AG04449 (cell line): ENCODE results near the gene UQCRC1.

ENCODE experiments used
- CTCF ChIA-PET: fragments of 350-600 bp; formaldehyde crosslinking; extraction: SDS; loops from one replicate; lab custom pipeline; 2021; ENCODE audit warnings: antibody characterized with exemption; lab: Yijun Ruan, JAX
- POLR2A ChIA-PET: fragments of 400-600, 350-600 bp; formaldehyde crosslinking; extraction: SDS; loops from one replicate; lab custom pipeline; 2020; ENCODE audit warnings: antibody characterized with exemption, inconsistent platforms; lab: Yijun Ruan, JAX
- DNase-seq: peaks from one replicate; pipeline ENCODE4 v3.0.0-alpha.2; 2010; ENCODE audit warnings: low read depth, low spot score
- H3K4me3 ChIP-seq: 2 replicates; pipeline ENCODE4 v1.5.1; 2011; ENCODE audit warnings: low read depth, mild to moderate bottlenecking, control low read depth, low read length
- TF ChIP-seq, protein P1 (sequence below): IDR thresholded peaks from one replicate; pipeline ENCODE4 v1.5.1; 2011; ENCODE audit warnings: mild to moderate bottlenecking, moderate library complexity, low read length, control low read depth, inconsistent platforms; ENCODE audit not compliant: insufficient read depth; ENCODE audit errors: missing control alignments

UQCRC1 gene

DNA sequence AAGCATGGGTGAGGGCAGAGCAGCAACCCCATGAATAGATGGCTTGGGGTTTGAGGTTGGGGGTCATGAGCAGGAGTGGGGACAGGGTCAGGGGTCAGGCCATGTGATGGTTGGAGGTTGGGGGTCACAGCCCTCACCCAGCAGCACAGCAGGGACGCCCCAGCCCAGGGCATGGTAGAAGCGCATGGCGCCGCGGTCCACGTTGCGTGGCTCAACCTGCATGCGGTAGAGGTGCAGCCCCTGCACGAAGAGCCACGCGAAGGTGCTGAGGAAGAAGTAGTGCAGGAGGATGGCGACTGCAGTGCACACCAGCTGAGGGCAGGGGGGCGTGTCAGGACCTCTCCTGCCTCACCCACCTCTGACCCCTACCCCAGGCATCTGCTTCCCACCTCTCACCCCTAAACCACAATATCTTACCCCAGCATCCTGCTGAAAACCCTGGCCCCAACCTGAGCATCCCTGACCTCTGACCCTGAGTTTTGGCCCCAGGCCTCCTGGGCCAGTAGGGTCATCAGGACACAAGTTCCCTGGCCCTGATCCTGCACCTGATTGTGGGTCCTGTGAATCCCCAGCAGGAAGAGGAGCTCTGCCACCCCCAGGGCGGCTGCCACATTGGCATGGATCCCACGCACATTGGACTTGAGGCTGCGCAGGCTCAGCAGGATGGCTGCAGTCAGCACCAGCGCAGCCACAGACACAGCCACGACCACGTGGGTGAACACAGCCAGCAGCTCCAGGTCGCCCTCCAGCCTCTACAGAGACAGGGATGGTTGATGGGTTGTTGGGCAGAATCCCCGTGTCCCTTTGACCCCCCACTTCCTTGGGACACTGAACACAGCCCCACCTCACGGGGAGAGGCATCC lies 35.7 kb upstream of the UQCRC1 start:
- no peak overlapping the region for H3K4me3 ChIP-seq
- POLR2A ChIA-PET: no interaction called here
- TF ChIP-seq, protein P1, sequence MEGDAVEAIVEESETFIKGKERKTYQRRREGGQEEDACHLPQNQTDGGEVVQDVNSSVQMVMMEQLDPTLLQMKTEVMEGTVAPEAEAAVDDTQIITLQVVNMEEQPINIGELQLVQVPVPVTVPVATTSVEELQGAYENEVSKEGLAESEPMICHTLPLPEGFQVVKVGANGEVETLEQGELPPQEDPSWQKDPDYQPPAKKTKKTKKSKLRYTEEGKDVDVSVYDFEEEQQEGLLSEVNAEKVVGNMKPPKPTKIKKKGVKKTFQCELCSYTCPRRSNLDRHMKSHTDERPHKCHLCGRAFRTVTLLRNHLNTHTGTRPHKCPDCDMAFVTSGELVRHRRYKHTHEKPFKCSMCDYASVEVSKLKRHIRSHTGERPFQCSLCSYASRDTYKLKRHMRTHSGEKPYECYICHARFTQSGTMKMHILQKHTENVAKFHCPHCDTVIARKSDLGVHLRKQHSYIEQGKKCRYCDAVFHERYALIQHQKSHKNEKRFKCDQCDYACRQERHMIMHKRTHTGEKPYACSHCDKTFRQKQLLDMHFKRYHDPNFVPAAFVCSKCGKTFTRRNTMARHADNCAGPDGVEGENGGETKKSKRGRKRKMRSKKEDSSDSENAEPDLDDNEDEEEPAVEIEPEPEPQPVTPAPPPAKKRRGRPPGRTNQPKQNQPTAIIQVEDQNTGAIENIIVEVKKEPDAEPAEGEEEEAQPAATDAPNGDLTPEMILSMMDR: no peak
- CTCF ChIA-PET: interaction anchor here (3.3 kb wide), 1 partner anchor 10 kb away, joined by 14 read pairs; the partner anchor contains the start of gene SLC26A6
- DNase-seq: no peak

DNA sequence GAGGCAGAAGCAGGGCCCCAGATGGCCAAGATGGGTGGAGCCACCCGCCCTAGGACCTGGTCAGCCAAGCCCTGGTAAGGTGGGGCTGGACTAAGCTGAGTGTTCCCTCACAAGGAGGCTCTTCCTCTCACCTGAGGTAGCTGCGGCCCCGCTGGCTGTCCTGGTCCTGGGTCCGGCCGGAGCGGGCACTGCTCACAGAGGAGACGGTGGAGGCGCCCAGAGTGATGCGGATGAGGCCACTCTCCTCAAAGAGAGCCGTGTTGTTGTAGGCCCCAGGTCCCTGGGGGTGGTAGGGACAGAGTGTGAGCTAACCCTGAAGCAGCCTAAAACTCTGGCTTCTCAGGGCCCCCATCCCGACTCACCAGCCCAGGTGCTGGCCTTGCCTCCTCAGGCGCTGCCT lies 33.2 kb upstream of the UQCRC1 start:
- no peak for DNase-seq
- ChIA-PET POLR2A (interaction anchor here (1.2 kb wide), 1 partner anchor 18 kb away, joined by 3 read pairs; no protein-coding TSS in a partner anchor), CTCF (interaction anchor here (3.3 kb wide), 1 partner anchor 8 kb away, joined by 14 read pairs; the partner anchor contains the start of gene SLC26A6)
- TF ChIP-seq, protein P1: no peak
- no peak overlapping the region for H3K4me3 ChIP-seq

DNA sequence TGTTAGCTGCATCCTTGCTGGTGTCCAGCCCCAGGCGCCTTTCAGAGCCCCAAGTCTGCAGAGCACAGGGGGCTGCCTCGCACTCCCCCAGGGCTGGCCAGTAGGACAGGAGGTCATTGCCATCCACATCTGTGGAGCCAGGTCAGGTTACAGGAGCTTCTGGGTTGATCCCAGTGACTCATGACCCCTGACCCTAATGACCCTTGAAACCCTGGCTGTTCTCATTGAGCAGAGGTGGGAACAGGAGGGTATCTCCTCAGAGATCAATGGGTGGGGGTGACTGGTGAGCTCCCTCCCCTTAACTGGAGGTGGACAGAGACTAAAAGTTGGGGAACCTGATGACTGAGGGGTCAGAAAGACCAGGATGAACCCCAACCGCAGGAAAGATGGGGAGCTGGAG lies 31.9 kb upstream of the UQCRC1 start:
- DNase-seq: no peak
- TF ChIP-seq, protein P1: no peak
- H3K4me3 ChIP-seq: no peak overlapping the region
- ChIA-PET CTCF (interaction anchor here (1.0 to 1.2 kb wide), 2 partner anchors 22 to 46 kb away, joined by 3 to 4 read pairs; no protein-coding TSS in a partner anchor), POLR2A (no interaction called here)

DNA sequence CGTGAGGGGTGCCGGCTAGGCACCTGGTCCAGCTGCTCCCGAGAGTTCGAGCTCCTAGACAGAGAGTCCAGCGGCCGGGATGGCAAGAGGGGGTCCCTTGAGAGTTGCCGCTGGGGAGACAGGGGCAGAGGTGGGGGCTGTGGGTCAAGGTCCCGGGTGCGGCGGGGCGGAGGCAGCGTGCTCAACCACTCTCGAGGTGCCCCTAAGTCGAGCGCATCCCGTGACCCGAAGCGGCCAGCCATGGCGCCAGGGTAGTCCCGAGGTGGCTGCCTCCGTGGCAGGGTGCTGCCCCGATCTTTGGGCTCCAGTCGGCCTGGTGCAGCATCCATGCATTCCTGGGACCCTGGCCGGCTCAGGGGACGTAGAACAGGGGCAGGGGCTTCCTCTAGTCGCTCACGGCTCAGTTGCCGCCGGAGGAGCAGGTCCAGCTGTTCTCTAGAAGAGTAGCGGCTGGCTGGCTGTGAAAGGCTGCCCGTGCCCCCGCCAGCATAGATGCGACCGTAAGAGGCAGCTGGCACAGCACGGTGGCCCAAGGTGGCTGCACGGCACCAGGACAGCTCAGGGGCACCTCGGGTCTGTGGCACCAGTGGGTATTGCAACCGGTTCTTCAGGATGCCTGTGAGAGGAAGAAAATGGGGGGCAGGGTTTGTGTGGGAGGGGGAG lies 30.6 kb upstream of the UQCRC1 start:
- DNase-seq: no peak
- no peak overlapping the region for H3K4me3 ChIP-seq
- ChIA-PET CTCF (interaction anchor here (7.0 to 9.1 kb wide), 2 partner anchors 11 to 79 kb away, joined by 50 to 88 read pairs; partner anchors contain the start of genes PFKFB4 and UCN2), POLR2A (no interaction called here)
- TF ChIP-seq, protein P1: no peak

DNA sequence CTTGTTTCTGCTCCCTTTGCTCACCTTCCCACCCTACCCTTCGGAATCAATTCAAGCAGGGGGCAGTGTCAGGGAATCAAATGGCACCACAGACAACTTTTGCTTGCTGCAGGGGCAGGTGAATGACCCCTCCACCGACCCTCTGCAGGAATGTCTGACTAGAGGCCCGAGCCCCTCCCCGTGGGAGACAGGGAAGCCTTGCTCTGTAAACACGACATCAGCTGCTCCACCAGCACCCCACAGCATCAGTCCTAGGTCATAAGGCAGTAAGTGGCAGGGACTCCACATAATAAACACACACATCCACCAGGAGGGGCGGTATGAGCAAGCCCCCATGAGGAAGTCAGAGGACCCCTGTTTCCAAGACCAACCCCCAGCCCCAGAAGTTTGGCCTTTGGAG lies 27.9 kb upstream of the UQCRC1 start:
- H3K4me3 ChIP-seq: no peak overlapping the region
- DNase-seq: no peak
- ChIA-PET POLR2A (interaction anchor here (0.8 kb wide), 1 partner anchor 84 kb away, joined by 3 read pairs; no protein-coding TSS in a partner anchor), CTCF (interaction anchor here (1.0 to 9.1 kb wide), 3 partner anchors 14 to 77 kb away, joined by 3 to 88 read pairs (median 50); partner anchors contain the start of genes PFKFB4 and UCN2)
- TF ChIP-seq, protein P1: no peak
